A375 (cell line): ENCODE data around the gene MAP3K3. TPM values are rescaled to one million over a fixed set of nuclear protein-coding genes. Genes with fewer than 3 reads are reported as not detected.

ENCODE experiments used
- small RNA-seq: library from RNA; depleted of rRNA; stranded (forward); fragments of <200 nt; gene quantifications from one replicate; pipeline ENCODE3, GENCODE V24; 2014
- total RNA-seq: library from RNA; depleted of rRNA; stranded (reverse); fragments of >200 nt; shearing (Covaris generic); gene quantifications from 2 replicates; pipeline ENCODE4 v1.2.3, GENCODE V29; 2014; rRNA removed

Gene MAP3K3
- 19.0 and 22.9 TPM in 2 replicates for total RNA-seq

DNA sequence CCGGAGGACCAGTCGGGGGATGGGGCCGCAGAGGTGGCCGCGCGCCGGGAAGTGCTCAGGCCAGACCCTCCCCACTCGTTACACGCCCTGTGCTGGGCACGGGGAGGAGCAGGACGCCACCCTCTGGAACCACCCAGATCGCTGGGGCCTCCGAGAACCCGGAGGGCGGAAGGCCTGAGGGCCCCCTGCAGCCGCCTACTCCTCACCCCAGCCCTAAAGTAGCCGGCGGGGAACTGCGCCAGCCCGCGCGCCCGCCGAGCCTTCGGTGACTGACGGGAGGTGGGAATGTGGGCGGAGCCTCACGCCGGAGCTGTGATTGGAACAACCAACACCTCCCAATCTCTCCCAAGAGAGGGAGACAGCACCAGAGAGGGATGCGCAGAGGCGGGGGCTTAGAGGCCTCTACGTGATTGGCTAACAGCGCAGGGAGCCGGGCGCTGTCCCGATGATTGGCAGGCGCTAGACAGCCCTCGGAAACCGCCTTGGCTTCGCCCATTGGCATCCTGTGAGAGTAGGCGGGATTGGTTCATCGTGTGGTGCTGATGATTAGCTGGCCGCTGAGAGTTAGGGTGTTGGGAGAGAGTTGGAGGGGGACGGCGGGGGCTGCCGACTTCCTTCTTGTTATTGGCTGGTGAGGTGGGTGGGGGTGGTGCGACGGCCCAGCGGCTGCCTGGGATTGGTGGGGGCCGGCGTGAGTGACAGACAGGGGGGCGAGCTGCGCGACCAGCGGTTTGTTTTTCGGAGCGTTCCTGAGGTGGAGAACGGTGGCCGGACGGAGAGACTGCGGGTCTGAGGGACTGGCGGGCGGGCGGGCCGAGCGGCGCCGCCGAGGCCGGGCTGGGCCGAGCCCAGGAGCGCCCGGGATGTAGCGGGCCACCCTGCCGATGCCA is at the start of gene MAP3K3:
MAP3K3 (plus strand) TSS at position 734 of the 890 bp plus-strand sequence. CDS start 343 bp downstream, outside the sequence.

DNA sequence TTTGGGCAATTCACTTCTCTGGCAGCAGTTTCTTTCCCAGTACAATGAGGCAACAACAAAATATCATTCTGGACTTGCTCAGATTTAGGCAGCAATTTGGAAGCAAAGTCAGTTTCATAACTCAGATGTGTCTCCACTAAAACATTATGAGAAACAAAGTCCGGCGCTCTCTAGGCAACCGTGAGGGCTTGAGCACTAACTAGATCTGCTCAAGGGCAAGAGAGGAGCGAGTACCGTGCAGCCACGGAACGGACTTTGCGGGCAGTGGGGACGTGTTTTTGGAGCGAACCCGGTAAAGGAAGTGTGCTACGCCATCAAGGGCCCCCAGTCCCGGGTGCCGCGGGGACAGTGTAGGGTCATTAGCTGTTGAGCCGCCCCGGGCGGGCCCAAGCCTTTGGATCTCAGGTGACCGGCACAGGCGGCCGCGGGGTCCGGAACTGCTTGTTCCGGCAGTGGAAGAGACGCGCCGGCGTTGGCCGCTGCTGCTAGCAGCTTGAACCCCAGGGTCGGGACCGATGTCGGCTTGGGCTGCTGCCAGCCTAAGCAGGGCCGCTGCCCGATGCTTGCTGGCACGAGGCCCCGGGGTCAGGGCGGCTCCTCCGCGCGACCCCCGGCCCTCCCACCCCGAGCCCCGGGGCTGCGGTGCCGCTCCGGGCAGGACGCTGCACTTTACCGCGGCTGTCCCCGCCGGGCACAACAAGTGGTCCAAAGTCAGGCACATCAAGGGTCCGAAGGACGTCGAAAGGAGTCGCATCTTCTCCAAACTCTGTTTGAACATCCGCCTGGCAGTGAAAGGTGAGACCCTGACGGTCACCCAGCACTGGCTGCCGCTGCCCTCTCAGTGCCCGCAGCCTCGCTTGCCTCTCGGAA is 21.4 kb upstream of the MAP3K3 start, which contains the start of gene TACO1:
TACO1 (plus strand) TSS at position 327 of the 870 bp plus-strand sequence; CDS start at position 516, 189 bp downstream.

DNA sequence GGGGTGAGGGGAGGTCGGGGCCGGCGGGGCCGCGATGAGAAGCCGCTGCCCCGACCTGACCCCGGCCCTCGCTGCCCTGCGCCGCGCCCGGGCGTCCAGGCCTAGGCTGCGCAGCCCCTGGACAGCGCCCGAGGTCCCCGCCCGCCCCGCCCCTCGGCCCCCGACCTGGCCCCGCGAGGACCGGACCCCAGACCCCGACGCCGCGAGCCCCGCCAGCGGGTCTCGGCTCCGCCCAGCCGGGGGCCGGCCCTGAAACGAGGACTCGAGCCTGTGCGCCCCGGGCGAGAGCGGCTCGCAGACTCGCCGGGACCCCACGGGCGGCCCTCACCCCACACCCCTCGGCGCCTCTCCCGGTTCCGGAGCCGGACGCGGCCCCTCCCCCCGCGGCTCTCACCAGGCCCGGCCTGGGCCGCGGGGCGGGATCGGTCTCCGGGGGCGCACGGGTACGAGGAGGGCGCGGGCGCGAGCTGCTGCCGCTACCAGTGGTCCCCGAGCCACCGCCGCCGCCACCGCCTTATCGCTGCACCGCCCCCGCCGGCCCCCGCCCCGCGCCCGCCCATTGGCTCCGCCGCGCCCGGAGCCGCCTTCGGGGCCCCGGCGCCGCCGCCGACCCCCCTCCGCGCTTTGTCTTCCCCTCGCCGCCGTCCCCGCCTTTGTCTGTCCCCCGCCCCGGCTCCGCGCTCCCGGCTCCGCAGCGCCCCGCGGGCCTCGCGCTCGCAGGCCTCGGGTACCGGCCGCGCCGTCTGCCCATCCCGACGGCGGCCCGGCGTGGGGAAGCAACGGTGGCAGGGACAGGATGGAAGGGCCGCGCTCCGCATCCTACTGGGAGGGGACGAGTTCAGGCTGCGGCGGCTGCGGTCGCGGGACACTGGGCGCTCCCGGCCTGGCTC is 77.7 kb downstream of the MAP3K3 start, which contains the start of gene LIMD2:
LIMD2 (minus strand) TSS at position 488 of the 890 bp plus-strand sequence. CDS start 827 bp downstream, outside the sequence.

DNA sequence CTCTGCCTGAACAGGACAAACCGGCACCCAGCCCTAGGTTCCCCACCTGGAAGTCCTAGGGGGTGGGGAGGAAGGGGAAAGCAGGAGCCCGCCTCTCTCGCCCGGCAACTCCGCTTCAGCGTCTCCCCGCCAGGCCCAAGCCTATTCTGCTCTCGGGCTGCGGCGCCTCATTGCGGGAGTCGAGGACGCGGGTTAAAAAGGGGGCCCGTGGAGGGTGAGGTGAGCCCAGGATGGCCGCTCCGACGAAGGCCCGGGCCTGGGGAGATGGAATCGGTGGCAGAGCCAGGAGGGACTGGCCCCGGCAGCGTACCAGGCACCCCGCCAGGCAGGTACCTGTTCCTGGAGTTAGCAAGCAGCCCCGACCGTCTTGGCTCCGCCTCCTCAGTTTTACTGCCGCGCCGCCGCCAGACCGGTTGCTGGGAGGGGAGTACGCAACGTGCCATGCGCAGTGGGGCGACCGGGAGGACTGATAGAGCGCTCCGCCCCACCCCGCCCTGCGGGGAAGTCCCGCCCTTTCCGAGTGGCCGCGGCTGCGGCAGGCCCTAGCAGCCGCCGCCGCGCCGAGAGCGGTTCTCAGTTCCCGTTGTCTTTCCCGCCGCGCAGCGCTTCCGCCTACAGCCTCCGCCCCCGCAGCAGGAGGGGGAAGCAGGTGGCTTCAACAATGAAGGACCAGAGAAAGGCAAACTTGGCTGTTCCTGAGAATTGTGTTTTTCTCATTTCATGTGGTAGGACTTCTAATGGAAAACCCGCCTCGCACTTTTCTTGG is 119.4 kb downstream of the MAP3K3 start, which contains the start of gene STRADA:
STRADA (minus strand) TSS at position 392 of the 766 bp plus-strand sequence. CDS start 13,430 bp downstream, outside the sequence.

Small RNA genes within 50 kb of the gene (small RNA-seq; reads per million reads assigned to genes)
- not detected for gene RNU6-288P

Other genes starting within 250 kb of the MAP3K3 start
- 28.0 and 34.9 TPM in 2 replicates for gene CYB561, start 176.1 kb upstream of the MAP3K3 start, total RNA-seq
- gene ACE, start 145.4 kb upstream of the MAP3K3 start, total RNA-seq = 2.5 and 2.6 TPM in 2 replicates
- not detected in 2 replicates for gene KCNH6, start 99.1 kb upstream of the MAP3K3 start, total RNA-seq
- 25.4 and 27.5 TPM in 2 replicates for gene DCAF7, start 71.9 kb upstream of the MAP3K3 start, total RNA-seq
- gene TACO1, start 21.5 kb upstream of the MAP3K3 start, total RNA-seq = 30.1 and 30.6 TPM in 2 replicates
- gene LIMD2, start 77.7 kb downstream of the MAP3K3 start, total RNA-seq = 20.9 and 23.7 TPM in 2 replicates
- gene STRADA, start 119.4 kb downstream of the MAP3K3 start, total RNA-seq = 18.3 and 22.6 TPM in 2 replicates
- 73.7 and 79.6 TPM in 2 replicates for gene CCDC47, start 151.2 kb downstream of the MAP3K3 start, total RNA-seq
- 61.0 and 70.2 TPM in 2 replicates for gene DDX42, start 151.8 kb downstream of the MAP3K3 start, total RNA-seq
- gene PSMC5, start 205.0 kb downstream of the MAP3K3 start, total RNA-seq = 100 and 120 TPM in 2 replicates
- 143 and 158 TPM in 2 replicates for gene FTSJ3, start 205.2 kb downstream of the MAP3K3 start, total RNA-seq
- gene SMARCD2, start 220.3 kb downstream of the MAP3K3 start, total RNA-seq = 109 and 111 TPM in 2 replicates